Measurements from ENCODE around the gene TOR1AIP2. TPM values are rescaled to one million over a fixed set of nuclear protein-coding genes. Genes with fewer than 3 reads are reported as not detected.

Gene TOR1AIP2
- polyA plus RNA-seq, 1 experiment = 48.4 TPM

GRCh38 chr1:179826626-179827280, 50.9 kb downstream of the TOR1AIP2 start:
- CTCF ChIA-PET = interaction anchor here (0.7 to 6.4 kb wide), 4 partner anchors 10 to 120 kb away, joined by 4 to 97 read pairs (median 12); no protein-coding TSS in a partner anchor
- H3K9me3 ChIP-seq (ENCODE audit: control insufficient read depth, insufficient read depth, low read length) = no peaks in the 10 kb centered on the region; the same call in 1 of the 2 replicates

GRCh38 chr1:179825798-179826460, 51.7 kb downstream of the TOR1AIP2 start:
- ChIA-PET CTCF (interaction anchor here (3.1 to 6.4 kb wide), 2 partner anchors 12 to 16 kb away, joined by 20 to 97 read pairs; no protein-coding TSS in a partner anchor), POLR2A (no interaction called here)
- peaks cover 17% of the 10 kb centered on the region for H3K27me3 ChIP-seq (ENCODE audit: control insufficient read depth, insufficient read depth, low read length)
- no peak overlapping the region for H3K4me3 ChIP-seq (ENCODE audit: low read depth, low read length)
- no peak for TF ChIP-seq CTCF (IDR thresholded peaks at IDR 0.05; ENCODE audit: low read depth, low read length)
- no peak overlapping the region for H3K27ac ChIP-seq (ENCODE audit: low read depth, low read length)
- DNase-seq (ENCODE audit: low read depth, low spot score) = no peak
- no peaks in the 10 kb centered on the region; the same call in 1 of the 2 replicates for H3K9me3 ChIP-seq (ENCODE audit: control insufficient read depth, insufficient read depth, low read length)

More at GRCh38 chr1:179826626-179827280, 50.9 kb downstream of the TOR1AIP2 start:
- TF ChIP-seq CTCF (IDR thresholded peaks at IDR 0.05; ENCODE audit: low read depth, low read length) = no peak
- POLR2A ChIA-PET = no interaction called here
- DNase-seq (ENCODE audit: low read depth, low spot score) = no peak
- Histone ChIP-seq H3K4me3 (ENCODE audit: low read depth, low read length) (no peak overlapping the region), H3K27me3 (ENCODE audit: control insufficient read depth, insufficient read depth, low read length) (peaks cover 17% of the 10 kb centered on the region), H3K27ac (ENCODE audit: low read depth, low read length) (no peak overlapping the region)

- no peak for DNase-seq (ENCODE audit: low read depth, low spot score)
- Histone ChIP-seq H3K4me3 (ENCODE audit: low read depth, low read length) (no peak overlapping the region), H3K27ac (ENCODE audit: low read depth, low read length) (no peak overlapping the region), H3K9me3 (ENCODE audit: control insufficient read depth, insufficient read depth, low read length) (no peaks in the 10 kb centered on the region; the same call in 1 of the 2 replicates), H3K27me3 (ENCODE audit: control insufficient read depth, insufficient read depth, low read length) (peaks cover 17% of the 10 kb centered on the region)
- POLR2A ChIA-PET = no interaction called here
- TF ChIP-seq CTCF (IDR thresholded peaks at IDR 0.05; ENCODE audit: low read depth, low read length) = no peak
- CTCF ChIA-PET = interaction anchor here (6.4 kb wide), 1 partner anchor 11 kb away, joined by 97 read pairs; no protein-coding TSS in a partner anchor
These were observed 52.4 kb downstream of the TOR1AIP2 start for GRCh38 chr1:179825206-179825605.

GRCh38 chr1:179824265-179824664, 53.3 kb downstream of the TOR1AIP2 start:
- CTCF ChIA-PET = interaction anchor here (6.4 to 7.3 kb wide), 2 partner anchors 10 to 14 kb away, joined by 77 to 97 read pairs; no protein-coding TSS in a partner anchor

More at GRCh38 chr1:179824265-179824664, 53.3 kb downstream of the TOR1AIP2 start:
- Histone ChIP-seq H3K4me3 (ENCODE audit: low read depth, low read length) (no peak overlapping the region), H3K27me3 (ENCODE audit: control insufficient read depth, insufficient read depth, low read length) (peaks cover 15% of the 10 kb centered on the region), H3K27ac (ENCODE audit: low read depth, low read length) (no peak overlapping the region), H3K9me3 (ENCODE audit: control insufficient read depth, insufficient read depth, low read length) (no peaks in the 10 kb centered on the region; the same call in 1 of the 2 replicates)
- no peak for TF ChIP-seq CTCF (IDR thresholded peaks at IDR 0.05; ENCODE audit: low read depth, low read length)
- POLR2A ChIA-PET = no interaction called here
- no peak for DNase-seq (ENCODE audit: low read depth, low spot score)

Data from AG04450 (cell line).